Fibroblast of lung (primary cell): ENCODE data around the gene APOO.

ENCODE experiments used
- EZH2 ChIP-seq: IDR thresholded peaks from 2 replicates; pipeline ENCODE4 v1.5.1; 2012; ENCODE audit warnings: low read length, control low read depth, mild to moderate bottlenecking; ENCODE audit errors: missing control alignments
- TF ChIP-seq, protein P1 (sequence below), 2 donors: IDR thresholded peaks in 1 of 2; conservative IDR thresholded peaks in 1 of 2; 1 replicate in 1 of 2; 2 replicates in 1 of 2; pipeline ENCODE4 v1.5.1; 2011 to 2012; ENCODE audit warnings: low read length in 2 of 2, control low read depth in 1 of 2, inconsistent platforms in 1 of 2, low read depth in 1 of 2, mild to moderate bottlenecking in 1 of 2

DNA sequence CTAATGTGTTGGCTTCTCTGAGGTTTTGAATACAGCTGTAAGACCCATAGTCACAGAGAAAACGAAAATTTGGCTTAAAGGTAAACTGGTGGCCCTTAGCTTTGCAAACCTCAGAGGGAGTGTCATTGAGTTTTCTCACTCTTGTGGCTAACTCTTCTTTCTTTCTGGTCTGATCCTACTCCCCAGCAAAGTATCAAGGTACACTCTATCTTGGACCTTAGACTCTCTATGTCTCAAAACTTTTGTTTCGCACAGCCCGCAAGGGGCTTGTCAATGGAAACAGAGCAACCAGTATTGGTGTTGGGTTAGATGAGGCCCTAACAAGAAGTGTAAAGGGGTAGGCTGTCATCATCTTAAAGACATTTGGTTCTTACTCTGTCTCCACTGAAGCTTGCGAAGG, 19.8 kb downstream of the APOO start:
- TF ChIP-seq, protein P1, sequence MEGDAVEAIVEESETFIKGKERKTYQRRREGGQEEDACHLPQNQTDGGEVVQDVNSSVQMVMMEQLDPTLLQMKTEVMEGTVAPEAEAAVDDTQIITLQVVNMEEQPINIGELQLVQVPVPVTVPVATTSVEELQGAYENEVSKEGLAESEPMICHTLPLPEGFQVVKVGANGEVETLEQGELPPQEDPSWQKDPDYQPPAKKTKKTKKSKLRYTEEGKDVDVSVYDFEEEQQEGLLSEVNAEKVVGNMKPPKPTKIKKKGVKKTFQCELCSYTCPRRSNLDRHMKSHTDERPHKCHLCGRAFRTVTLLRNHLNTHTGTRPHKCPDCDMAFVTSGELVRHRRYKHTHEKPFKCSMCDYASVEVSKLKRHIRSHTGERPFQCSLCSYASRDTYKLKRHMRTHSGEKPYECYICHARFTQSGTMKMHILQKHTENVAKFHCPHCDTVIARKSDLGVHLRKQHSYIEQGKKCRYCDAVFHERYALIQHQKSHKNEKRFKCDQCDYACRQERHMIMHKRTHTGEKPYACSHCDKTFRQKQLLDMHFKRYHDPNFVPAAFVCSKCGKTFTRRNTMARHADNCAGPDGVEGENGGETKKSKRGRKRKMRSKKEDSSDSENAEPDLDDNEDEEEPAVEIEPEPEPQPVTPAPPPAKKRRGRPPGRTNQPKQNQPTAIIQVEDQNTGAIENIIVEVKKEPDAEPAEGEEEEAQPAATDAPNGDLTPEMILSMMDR (conservative IDR thresholded peaks at IDR 0.05 in 1 of 2, IDR thresholded peaks at IDR 0.05 in 1 of 2; ENCODE audit: low read depth in 1 of 2, low read length in 2 of 2) = no peak
- TF ChIP-seq EZH2 = no peak
